GM19438 (cell line): ENCODE results near the gene GRIP2.

Source experiments
- ATAC-seq: cut with Tn5 transposase; IDR thresholded peaks from one replicate; pipeline ENCODE4 v1.9.1; 2021; ENCODE audit warnings: low read depth; ENCODE audit not compliant: unreplicated experiment

GRIP2 gene

GRCh38 chr3:14440531-14441239 lies 99.5 kb downstream of the GRIP2 start:
- ATAC-seq, result no peak

GRCh38 chr3:14440168-14440518 lies 100.0 kb downstream of the GRIP2 start:
- ATAC-seq, result no peak

- no peak for ATAC-seq
These were observed 100.5 kb downstream of the GRIP2 start for GRCh38 chr3:14439501-14440167.
